Pulmonary artery endothelial cell (primary cell): Measurements from ENCODE around the gene SOX12. TPM values are rescaled to one million over a fixed set of nuclear protein-coding genes. Genes with fewer than 3 reads are reported as not detected.

Experiments used
- DNase-seq: peaks from one replicate; pipeline ENCODE4 v3.0.0-alpha.2; 2011; ENCODE audit warnings: low read depth, low spot score
- total RNA-seq: library from RNA; depleted of rRNA; stranded (reverse); fragments of >200 nt; gene quantifications from 2 replicates; pipeline ENCODE4 v1.2.3, GENCODE V29; 2014

SOX12 gene
- total RNA-seq, 1 donor from 2014 or later: 4.3 TPM

GRCh38 chr20:301886-302848 is 23.2 kb upstream of the SOX12 start:
- no peak for DNase-seq

DNA sequence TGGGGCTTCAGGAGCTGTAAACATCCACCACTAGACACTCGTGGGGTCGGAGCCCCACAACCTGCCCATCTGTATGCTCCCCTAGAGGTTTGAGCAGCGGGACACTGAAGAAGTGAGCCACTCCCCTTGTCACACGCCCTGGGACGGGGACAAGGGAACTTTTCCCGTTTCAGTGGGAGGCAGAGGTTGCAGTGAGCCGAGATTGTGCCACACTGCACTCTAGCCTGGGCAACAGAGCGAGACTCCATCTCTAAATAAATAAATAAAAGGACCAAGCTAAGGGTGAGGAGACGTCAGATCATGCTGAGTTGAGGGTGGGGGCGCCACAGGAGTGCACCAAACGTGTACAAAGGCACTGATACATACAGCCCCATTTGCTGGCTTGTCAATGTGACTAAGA is 19.6 kb upstream of the SOX12 start:
- DNase-seq: no peak

DNA sequence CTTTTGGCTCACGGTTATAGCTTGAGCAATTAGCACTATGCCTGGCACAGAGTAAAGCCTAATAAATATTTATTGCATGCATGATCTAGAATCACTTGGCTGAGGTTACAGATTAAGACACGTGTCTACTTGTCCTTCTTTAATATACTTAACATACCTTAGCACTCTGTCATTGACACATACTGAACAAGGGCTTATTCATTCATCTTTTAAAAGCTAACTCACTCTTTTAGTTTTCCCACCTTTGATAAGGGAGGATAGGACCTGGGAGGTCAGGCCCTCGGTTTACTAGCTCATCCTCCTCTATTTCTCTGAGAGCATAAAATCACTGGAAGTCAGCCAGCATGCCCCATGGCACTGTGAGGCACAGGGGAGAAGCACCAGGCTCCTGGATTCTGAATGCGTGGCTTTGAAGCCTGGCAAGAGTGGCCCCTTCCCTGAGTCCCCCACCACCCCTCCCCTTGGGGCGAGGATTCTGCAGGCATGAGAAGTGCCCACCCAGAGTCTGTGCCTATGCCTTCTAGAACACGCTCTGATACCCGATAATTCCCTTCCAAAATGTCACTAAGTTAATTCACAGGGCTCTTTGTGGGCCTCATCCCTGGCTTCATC is 16.8 kb upstream of the SOX12 start:
- DNase-seq: no peak

DNA sequence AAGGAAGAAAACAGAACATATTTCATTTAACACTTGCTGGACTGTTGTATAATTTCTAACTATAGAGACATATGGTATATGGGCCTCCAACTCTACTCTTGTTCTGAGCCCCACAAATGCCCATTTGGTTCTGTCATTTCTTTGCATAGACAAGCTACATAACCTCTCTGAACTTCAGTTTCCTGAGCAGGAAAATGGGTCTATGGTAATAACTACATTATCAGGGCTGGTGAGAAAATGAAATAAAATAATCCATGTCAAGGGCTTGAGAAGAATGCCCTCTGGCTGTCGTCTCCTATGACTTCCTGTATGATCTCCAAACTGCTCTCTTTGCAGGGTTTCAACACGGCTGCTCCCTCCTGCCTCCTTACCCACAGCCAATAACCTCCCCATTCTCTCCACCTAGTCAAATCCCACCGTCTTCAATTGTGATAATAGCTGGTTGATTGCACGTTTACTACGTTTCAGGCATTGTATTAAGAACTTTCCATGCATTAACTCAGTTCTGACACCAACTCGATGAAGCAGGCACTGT is 16.0 kb upstream of the SOX12 start:
- DNase-seq: no peak

DNA sequence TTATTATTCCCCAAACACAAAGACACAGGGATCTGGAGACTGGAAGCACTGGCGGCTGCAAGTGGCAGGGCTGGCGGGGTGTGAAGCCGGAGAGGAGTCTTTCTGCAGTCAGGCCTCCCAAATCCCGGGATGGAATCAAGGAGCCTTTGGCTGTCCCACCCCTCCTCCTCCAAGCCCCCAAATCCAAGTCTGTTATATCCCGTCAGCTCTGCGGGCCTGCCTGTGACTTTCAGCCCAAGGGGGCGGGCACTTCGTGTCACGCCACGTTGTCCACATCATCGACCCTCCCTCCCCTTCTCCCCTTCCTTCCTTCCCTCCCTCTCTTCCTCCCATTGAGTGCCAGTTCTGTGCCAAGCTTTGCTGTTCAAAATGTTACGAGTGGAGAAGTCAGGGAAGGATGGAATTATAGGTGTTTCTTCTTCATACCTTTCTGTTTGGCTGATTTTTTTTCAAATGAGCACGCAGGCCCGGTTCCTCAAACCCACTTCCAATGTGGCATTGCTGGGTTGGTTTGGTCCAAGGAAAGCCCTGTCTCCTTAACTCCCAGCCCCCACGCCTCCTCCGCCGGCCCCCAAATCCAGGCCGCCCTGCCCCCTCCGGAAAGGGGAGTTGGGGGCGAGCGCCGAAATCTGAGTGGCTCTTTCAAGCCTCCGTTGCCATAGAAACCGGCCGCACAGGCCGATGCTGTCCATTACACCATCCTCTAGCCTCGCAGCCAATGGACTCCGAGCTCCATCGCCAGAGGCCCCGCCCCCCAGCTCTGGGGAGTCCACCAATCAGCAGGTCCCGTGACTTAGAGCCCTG is 15.3 kb upstream of the SOX12 start:
- peak; percentile 97 for DNase-seq

DNA sequence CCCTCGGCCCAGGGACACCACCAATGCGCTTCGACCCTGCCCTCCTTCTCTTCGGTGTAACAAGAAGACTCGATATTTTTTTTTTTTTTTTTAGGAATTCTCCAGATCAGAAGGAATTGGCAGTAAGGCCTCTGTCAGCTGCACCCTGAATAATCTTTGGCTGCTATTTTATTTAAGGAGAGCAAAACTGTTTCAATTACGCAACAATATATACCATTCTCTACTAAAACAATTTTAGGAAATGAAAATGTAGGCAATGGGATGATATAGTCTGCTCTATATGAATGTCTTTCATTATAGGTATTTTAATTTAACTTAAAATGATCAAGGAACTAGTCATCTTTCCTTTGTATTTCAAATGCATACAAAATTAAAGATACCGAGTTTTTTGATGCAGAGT is 14.7 kb upstream of the SOX12 start:
- no peak for DNase-seq

- DNase-seq: no peak
Measured at GRCh38 chr20:311609-312008, 13.7 kb upstream of the SOX12 start.

- no peak for DNase-seq
Measured at GRCh38 chr20:312067-312466, 13.3 kb upstream of the SOX12 start.

DNA sequence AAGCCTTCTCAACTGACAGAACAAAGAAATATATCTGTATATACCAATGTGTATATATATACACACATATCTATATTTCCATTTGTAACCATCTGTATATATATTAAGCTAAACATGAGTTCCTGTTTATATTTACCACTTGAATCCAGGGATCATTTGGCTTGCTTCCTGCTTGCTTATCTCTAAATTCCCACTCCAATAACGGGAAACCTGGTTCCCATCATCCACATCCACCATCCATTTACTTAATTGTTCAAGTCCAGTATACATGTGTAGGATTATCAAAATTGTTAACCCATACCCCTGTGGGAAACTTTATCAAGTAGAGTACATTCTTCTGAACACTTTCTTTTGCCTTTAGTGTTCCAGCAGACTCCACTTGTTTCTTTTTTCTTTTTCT is 12.5 kb upstream of the SOX12 start:
- no peak for DNase-seq

- no peak for DNase-seq
Measured at GRCh38 chr20:313402-313801, 11.9 kb upstream of the SOX12 start.

GRCh38 chr20:313948-314347 is 11.4 kb upstream of the SOX12 start:
- DNase-seq: no peak

GRCh38 chr20:316316-317068 is 8.9 kb upstream of the SOX12 start:
- no peak for DNase-seq

GRCh38 chr20:324177-325044 is 941 bp upstream of the SOX12 start:
- no peak for DNase-seq

- no peak for DNase-seq
Measured at GRCh38 chr20:325889-326644, 715 bp downstream of the SOX12 start.

GRCh38 chr20:326645-327185 is 1.4 kb downstream of the SOX12 start:
- no peak for DNase-seq

DNA sequence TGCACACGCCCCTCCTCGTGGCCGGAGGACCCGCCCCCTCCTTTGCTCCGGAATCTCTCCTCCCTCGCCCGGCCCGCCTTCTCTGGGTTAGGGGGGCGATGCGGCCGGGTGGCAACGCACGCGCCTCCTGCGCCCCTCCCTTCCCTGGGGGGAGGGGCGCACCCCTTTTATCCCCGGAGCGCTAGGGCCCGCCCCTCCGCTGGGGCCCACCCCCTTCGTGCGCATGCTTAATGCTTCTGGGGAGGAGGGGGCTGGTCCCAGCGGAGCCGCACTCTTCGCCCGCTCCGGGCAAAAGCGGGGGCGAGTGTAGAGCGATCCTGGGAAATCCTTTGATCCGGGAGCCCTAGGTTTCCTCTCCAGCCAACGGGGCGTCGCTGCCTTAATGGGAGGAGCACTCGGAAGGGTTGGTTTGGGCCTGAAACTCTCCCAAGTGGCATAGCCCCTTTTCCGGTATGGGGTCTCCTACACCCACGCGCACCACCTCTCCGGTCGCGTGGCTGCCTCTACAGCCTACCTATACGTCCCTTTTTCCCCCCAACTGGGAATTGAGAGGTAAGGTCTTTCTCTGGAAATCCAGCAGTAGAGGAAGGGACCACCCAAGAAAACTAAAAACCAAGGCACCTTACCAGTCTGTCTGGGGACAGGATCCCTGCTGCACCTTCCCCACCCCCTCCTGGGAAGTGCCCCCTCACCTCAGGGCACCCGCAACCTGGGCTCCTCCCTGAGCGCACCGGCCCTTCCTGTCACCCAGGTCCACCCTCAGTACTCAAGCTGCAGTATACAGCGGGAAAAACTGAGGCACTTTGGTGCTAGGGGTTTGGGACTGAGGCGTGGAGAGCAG is 2.1 kb downstream of the SOX12 start:
- no peak for DNase-seq

DNA sequence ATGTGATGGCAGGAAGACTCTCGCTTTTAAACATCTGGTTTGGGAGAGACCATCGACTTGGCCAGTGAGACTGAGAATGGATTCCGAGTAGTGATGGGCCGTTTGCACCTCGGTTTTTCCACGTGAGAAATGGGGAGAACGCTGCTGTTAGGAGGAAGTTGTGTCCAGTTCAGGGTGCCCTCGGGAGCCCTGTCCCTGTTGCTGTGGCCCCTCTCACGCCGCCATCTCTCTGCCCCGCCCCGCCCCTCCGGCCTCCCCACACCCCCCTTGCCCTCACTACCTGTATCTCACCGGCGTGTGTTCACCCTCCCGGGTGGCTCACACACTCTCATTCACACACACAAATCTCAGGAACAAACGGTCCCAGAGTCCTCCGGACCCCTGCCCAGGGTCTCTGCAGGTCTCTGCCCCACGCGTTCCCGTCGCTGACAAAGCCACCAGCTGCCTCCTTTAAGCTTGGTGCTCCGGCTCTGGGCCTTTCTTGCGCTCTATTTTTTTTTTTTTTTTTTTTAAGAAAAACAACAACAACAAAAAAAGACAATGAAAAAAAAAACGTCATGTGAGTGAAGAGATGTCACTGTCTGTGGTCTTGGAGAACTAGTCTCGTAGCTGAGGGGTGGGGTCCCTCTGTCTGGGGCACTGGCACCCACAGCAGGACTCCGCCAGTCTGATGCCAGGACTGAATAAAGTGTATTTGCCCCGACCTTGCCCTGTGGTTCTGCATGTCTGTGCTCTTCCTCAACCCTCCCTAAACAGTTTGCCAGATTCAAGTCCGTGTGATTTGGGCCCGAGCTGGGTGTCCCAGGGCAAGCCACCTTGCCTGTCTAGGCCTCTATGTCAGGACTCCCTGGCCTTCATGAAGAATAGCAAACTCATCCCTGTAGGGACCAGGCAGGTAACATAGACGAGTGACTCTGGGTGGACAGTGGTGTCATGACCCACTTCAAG is 2.9 kb downstream of the SOX12 start:
- no peak for DNase-seq
